HG03045 (cell line): Measurements from ENCODE around the gene ZFP64.
"Not testable (repeated sequence)": the region's sequence is repeated elsewhere in the genome, so short reads cannot be mapped to it uniquely, and the experiment has no call there.

Experiments
- ATAC-seq: cut with Tn5 transposase; IDR thresholded peaks from one replicate; pipeline ENCODE4 v1.9.1; 2021; ENCODE audit warnings: mild to moderate bottlenecking, moderate library complexity; ENCODE audit not compliant: unreplicated experiment

The ZFP64 gene

GRCh38 chr20:52166150-52166549 is 25.4 kb downstream of the ZFP64 start:
- ATAC-seq: no peak

- ATAC-seq: no peak
Measured at GRCh38 chr20:52160621-52161204, 30.9 kb downstream of the ZFP64 start.

GRCh38 chr20:52160049-52160570 is 31.5 kb downstream of the ZFP64 start:
- ATAC-seq: no peak

- ATAC-seq: no peak
Measured at GRCh38 chr20:52154575-52154974, 37.0 kb downstream of the ZFP64 start.

- ATAC-seq: no peak
Measured at GRCh38 chr20:52153896-52154295, 37.7 kb downstream of the ZFP64 start.

GRCh38 chr20:52152921-52153320 is 38.7 kb downstream of the ZFP64 start:
- ATAC-seq: no peak

GRCh38 chr20:52152416-52152815 is 39.2 kb downstream of the ZFP64 start:
- ATAC-seq: no peak

- ATAC-seq: no peak
Measured at GRCh38 chr20:52150440-52151258, 40.9 kb downstream of the ZFP64 start.

- ATAC-seq: no peak
Measured at GRCh38 chr20:52145587-52145986, 46.0 kb downstream of the ZFP64 start.

GRCh38 chr20:52143277-52143676 is 48.3 kb downstream of the ZFP64 start:
- no peak for ATAC-seq

- ATAC-seq: no peak
Measured at GRCh38 chr20:52142757-52143156, 48.8 kb downstream of the ZFP64 start.

GRCh38 chr20:52139986-52140385 is 51.6 kb downstream of the ZFP64 start:
- no peak for ATAC-seq

GRCh38 chr20:52137850-52138249 is 53.7 kb downstream of the ZFP64 start:
- no peak for ATAC-seq

GRCh38 chr20:52133714-52134113 is 57.9 kb downstream of the ZFP64 start:
- ATAC-seq: not testable (repeated sequence)

GRCh38 chr20:52132337-52132736 is 59.2 kb downstream of the ZFP64 start:
- no peak for ATAC-seq

- no peak for ATAC-seq
Measured at GRCh38 chr20:52131048-52131643, 60.4 kb downstream of the ZFP64 start.

GRCh38 chr20:52130406-52130805 is 61.2 kb downstream of the ZFP64 start:
- ATAC-seq: no peak

- no peak for ATAC-seq
Measured at GRCh38 chr20:52129611-52130010, 62.0 kb downstream of the ZFP64 start.

- no peak for ATAC-seq
Measured at GRCh38 chr20:52127309-52127708, 64.3 kb downstream of the ZFP64 start.

- no peak for ATAC-seq
Measured at GRCh38 chr20:52124821-52125220, 66.8 kb downstream of the ZFP64 start.

- no peak for ATAC-seq
Measured at GRCh38 chr20:52118696-52119095, 72.9 kb downstream of the ZFP64 start.
